ENCODE data around the gene PSAT1.
A peak's percentile ranks its signal among the peaks of the same experiment; 100 is the strongest.

The PSAT1 gene

GRCh38 chr9:78369639-78370219, 72.8 kb downstream of the PSAT1 start:
- peak; percentile 65 for DNase-seq

DNA sequence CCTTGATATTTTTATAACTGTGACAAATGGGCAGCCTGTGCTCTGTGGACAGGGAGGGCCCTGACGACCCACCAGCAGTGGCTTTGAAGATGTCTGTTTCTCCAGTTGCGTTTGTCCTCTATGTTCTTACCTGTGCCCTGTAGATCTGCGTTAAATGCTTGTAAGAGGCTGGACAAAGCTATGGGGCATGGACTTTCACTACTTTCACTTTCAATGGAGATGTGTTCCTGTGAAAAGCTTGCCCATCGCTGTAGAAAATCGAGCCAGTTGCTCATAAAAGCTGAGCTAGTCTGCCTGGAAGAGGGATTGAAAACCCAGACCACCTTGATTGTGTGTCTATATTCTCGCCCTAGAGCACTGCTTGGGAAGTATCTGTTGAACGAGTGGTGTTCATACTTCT, 74.1 kb downstream of the PSAT1 start:
- DNase-seq = no peak

DNA sequence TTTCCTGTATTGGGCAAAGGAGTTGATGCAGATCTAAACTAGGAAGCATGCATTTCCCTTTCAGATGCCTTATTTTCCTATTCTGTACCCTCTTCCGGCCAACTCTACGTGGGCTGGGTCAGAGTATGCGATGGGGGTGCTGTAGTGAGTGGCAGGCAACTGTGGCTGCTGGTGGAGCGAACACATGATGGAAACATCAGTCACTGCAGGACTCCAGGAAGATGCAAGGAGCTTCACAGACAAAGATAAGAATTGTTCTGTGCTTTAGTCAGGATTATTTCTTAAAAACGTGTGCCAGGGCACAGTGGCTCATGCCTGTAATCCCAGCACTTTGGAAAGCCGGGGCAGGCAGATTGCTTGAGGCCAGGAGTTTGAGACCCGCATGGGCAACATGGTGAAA, 75.1 kb downstream of the PSAT1 start:
- no peak for DNase-seq
